Right lobe of liver (tissue), 4 donors: Measurements from ENCODE around the gene HPGD.

Source experiments
- POLR2A ChIP-seq: fragments of 450-650 bp; IDR thresholded peaks from one replicate; pipeline ENCODE4 v1.6.1; 2017; ENCODE audit warnings: antibody characterized with exemption, mild to moderate bottlenecking
- TF ChIP-seq, protein P1 (sequence below), 4 donors: fragments of 200-600 bp in 3 of 4; fragments of 450-650 bp in 1 of 4; IDR thresholded peaks; one replicate each; pipeline versions ENCODE4 v1.5.1 to v1.8.0; 2016 to 2022; ENCODE audit warnings: antibody characterized with exemption in 4 of 4, mild to moderate bottlenecking in 2 of 4
- donor health status: DM: no; HTN: no; CAD: no.
- donor health status: DM: no; HTN: no; CAD: no.
- donor health status: DM: no; HTN: yes; CAD: no.

DNA sequence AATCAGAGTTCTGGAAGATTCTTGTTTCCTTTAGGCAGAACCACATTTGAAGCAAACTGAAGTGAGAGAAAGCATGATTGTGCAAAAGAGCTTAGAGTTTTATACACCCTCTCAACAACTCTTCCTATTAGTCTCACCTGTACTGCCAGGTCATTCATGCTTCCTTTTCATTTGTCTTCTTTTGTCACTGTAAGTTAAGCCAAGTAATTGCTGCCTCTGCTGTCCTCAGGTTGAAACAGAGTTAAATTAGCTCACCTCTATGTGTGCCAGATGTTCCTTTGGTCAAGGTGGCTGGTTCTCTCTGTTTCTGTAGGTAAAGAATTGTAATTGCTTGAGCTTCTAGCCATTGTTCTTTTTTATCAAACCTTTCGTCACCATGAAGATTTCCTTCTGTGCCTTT, 41.1 kb upstream of the HPGD start:
- TF ChIP-seq, protein P1, sequence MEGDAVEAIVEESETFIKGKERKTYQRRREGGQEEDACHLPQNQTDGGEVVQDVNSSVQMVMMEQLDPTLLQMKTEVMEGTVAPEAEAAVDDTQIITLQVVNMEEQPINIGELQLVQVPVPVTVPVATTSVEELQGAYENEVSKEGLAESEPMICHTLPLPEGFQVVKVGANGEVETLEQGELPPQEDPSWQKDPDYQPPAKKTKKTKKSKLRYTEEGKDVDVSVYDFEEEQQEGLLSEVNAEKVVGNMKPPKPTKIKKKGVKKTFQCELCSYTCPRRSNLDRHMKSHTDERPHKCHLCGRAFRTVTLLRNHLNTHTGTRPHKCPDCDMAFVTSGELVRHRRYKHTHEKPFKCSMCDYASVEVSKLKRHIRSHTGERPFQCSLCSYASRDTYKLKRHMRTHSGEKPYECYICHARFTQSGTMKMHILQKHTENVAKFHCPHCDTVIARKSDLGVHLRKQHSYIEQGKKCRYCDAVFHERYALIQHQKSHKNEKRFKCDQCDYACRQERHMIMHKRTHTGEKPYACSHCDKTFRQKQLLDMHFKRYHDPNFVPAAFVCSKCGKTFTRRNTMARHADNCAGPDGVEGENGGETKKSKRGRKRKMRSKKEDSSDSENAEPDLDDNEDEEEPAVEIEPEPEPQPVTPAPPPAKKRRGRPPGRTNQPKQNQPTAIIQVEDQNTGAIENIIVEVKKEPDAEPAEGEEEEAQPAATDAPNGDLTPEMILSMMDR (IDR thresholded peaks at IDR 0.05), result no peak
- TF ChIP-seq POLR2A, result no peak
